Endodermal cell (in vitro differentiated cells): ENCODE data around the gene CLSTN1. TPM values are rescaled to one million over a fixed set of nuclear protein-coding genes. Genes with fewer than 3 reads are reported as not detected.
A peak's percentile ranks its signal among the peaks of the same experiment; 100 is the strongest.

ENCODE experiments used
- DNase-seq: peaks from one replicate; pipeline ENCODE4 v3.0.0-alpha.2; 2017
- H3K27ac ChIP-seq: 2 replicates; pipeline ENCODE4 v1.5.1; 2013; ENCODE audit warnings: mild to moderate bottlenecking, low read depth, low read length, moderate library complexity
- H3K27me3 ChIP-seq: 2 replicates; pipeline ENCODE4 v1.6.1; 2013; ENCODE audit warnings: mild to moderate bottlenecking, low read length, moderate library complexity; ENCODE audit not compliant: insufficient read depth, control insufficient read depth, poor library complexity, severe bottlenecking
- H3K36me3 ChIP-seq: 2 replicates; pipeline ENCODE4 v1.7.0; 2013; ENCODE audit warnings: mild to moderate bottlenecking, low read length, moderate library complexity; ENCODE audit not compliant: control insufficient read depth, insufficient read depth
- H3K4me1 ChIP-seq: one replicate; pipeline ENCODE4 v1.7.0; 2013; ENCODE audit warnings: low read length; ENCODE audit not compliant: control insufficient read depth, insufficient read depth
- H3K4me3 ChIP-seq: 2 replicates; pipeline ENCODE4 v1.5.1; 2013; ENCODE audit warnings: mild to moderate bottlenecking, low read length, moderate library complexity
- H3K9ac ChIP-seq: 2 replicates; pipeline ENCODE4 v1.6.1; 2013; ENCODE audit warnings: mild to moderate bottlenecking, low read length, moderate library complexity; ENCODE audit not compliant: poor library complexity, severe bottlenecking; ENCODE audit errors: extremely low read depth
- H3K9me3 ChIP-seq: 2 replicates; pipeline ENCODE4 v1.6.1; 2013; ENCODE audit warnings: mild to moderate bottlenecking, low read length, moderate library complexity; ENCODE audit not compliant: control insufficient read depth
- H3K27ac Mint-ChIP-seq: 2 replicates; pipeline ENCODE4 v1.8.0; 2020; ENCODE audit warnings: mixed read lengths
- H3K27me3 Mint-ChIP-seq: 2 replicates; pipeline ENCODE4 v1.8.0; 2021; ENCODE audit warnings: mild to moderate bottlenecking, mixed read lengths; ENCODE audit not compliant: insufficient read depth
- H3K36me3 Mint-ChIP-seq: 2 replicates; pipeline ENCODE4 v1.8.0; 2020; ENCODE audit warnings: low read depth, mixed read lengths
- H3K4me1 Mint-ChIP-seq: 2 replicates; pipeline ENCODE4 v1.8.0; 2020; ENCODE audit warnings: mixed read lengths
- H3K4me3 Mint-ChIP-seq: 2 replicates; pipeline ENCODE4 v1.8.0; 2020; ENCODE audit warnings: mild to moderate bottlenecking, moderate library complexity, mixed read lengths
- H3K9me3 Mint-ChIP-seq: 2 replicates; pipeline ENCODE4 v1.8.0; 2020; ENCODE audit warnings: mild to moderate bottlenecking, mixed read lengths
- WGBS, 2 experiments: methylation state at CpG; one replicate each; pipeline versions ENCODE4 v1.1.5 to v1.1.7; 2013; ENCODE audit warnings: missing lambda C conversion rate in 2 of 2, mixed read lengths in 1 of 2; ENCODE audit not compliant: insufficient coverage in 1 of 2, insufficient read length in 1 of 2; 5-methylcytosine and 5-hydroxymethylcytosine counted together
- total RNA-seq, 2 donors: library from RNA; stranded (reverse); fragmentation: NEBNext Ultra II Directional in 1 of 2; extraction: Animal tissue kit (Norgen Biotek cat#: 25700) in 1 of 2; gene quantifications; 2 replicates in 1 of 2; 3 replicates in 1 of 2; pipeline ENCODE4 v1.2.1, GENCODE V29; 2021
- TF ChIP-seq, protein P1 (sequence below): fragments of 200-600 bp; sonication (generic); conservative IDR thresholded peaks from 2 replicates; pipeline ENCODE4 v1.5.0; 2021; ENCODE audit warnings: antibody characterized with exemption, mild to moderate bottlenecking

The CLSTN1 gene
- total RNA-seq, 2 donors from 2014 or later: 96.6 to 116 TPM

DNA sequence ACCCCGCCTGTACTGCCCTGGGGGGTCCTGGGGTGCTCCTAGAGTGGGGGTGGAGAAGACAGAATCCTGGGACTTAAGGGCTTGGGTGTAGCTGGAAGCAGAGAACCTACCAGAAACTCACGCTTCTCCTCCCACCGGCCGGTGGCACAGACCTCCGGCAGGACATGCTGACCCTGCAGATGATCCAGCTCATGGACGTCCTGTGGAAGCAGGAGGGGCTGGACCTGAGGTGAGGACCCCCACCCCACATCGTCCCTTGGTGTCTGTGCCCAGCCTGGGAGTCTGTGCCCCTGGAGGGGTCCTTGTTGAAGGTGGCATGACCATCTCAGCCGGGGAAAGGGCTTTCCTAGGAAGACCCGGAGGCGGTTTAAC, 101.4 kb downstream of the CLSTN1 start:
- H3K36me3 ChIP-seq: no peaks in the 10 kb centered on the region
- H3K27me3 Mint-ChIP-seq: no peaks in the 10 kb centered on the region
- H3K27ac Mint-ChIP-seq: no peak overlapping the region
- peaks cover 10% of the 10 kb centered on the region for H3K9me3 Mint-ChIP-seq
- peaks cover 12% of the 10 kb centered on the region for H3K9me3 ChIP-seq
- peaks cover 7% of the 10 kb centered on the region for H3K4me1 Mint-ChIP-seq
- H3K4me3 ChIP-seq: no peak overlapping the region
- H3K4me3 Mint-ChIP-seq: no peak overlapping the region
- H3K4me1 ChIP-seq: no peaks in the 10 kb centered on the region
- no peaks in the 10 kb centered on the region for H3K27me3 ChIP-seq
- no peak overlapping the region for H3K27ac ChIP-seq
- no peak overlapping the region for H3K9ac ChIP-seq
- no peak for DNase-seq
- TF ChIP-seq, protein P1, sequence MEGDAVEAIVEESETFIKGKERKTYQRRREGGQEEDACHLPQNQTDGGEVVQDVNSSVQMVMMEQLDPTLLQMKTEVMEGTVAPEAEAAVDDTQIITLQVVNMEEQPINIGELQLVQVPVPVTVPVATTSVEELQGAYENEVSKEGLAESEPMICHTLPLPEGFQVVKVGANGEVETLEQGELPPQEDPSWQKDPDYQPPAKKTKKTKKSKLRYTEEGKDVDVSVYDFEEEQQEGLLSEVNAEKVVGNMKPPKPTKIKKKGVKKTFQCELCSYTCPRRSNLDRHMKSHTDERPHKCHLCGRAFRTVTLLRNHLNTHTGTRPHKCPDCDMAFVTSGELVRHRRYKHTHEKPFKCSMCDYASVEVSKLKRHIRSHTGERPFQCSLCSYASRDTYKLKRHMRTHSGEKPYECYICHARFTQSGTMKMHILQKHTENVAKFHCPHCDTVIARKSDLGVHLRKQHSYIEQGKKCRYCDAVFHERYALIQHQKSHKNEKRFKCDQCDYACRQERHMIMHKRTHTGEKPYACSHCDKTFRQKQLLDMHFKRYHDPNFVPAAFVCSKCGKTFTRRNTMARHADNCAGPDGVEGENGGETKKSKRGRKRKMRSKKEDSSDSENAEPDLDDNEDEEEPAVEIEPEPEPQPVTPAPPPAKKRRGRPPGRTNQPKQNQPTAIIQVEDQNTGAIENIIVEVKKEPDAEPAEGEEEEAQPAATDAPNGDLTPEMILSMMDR: no peak
- WGBS, 2 experiments: 95 to 96% methylated on average over 7 to 10 of the region's 10 CpGs
- peaks cover 34% of the 10 kb centered on the region for H3K36me3 Mint-ChIP-seq

DNA sequence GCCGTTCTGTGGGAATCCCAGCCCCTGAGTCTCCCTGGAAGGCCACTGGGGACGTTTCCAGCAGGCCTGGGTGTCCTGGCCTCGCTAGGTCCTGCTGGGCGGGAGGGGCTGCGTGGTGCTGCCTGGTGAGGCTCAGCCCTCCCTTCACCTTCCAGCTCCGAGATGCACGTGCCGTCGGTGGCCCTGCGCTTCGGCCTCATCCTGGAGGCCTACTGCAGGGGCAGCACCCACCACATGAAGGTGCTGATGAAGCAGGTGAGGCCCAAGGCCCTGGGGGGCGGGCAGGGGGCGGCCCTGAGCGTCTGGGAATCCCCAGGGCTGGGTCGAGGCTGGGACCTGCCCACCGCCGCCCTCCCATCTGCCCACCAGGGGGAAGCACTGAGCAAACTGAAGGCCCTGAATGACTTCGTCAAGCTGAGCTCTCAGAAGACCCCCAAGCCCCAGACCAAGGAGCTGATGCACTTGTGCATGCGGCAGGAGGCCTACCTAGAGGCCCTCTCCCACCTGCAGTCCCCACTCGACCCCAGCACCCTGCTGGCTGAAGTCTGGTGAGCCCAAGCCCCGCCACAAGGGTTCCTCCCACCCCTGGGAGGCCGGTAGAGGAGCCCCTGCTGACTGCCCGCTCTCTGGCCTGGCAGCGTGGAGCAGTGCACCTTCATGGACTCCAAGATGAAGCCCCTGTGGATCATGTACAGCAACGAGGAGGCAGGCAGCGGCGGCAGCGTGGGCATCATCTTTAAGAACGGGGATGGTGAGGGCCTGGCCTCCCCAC, 102.0 kb downstream of the CLSTN1 start:
- peaks cover 12% of the 10 kb centered on the region for H3K9me3 ChIP-seq
- H3K36me3 Mint-ChIP-seq: peaks cover 33% of the 10 kb centered on the region
- WGBS, 2 experiments: 76 to 84% methylated on average over 10 to 29 of the region's 29 CpGs
- H3K4me3 ChIP-seq: no peak overlapping the region
- H3K27me3 Mint-ChIP-seq: no peaks in the 10 kb centered on the region
- no peaks in the 10 kb centered on the region for H3K4me1 ChIP-seq
- peaks cover 10% of the 10 kb centered on the region for H3K9me3 Mint-ChIP-seq
- no peak overlapping the region for H3K4me3 Mint-ChIP-seq
- peak; percentile 96 for DNase-seq
- no peak overlapping the region for H3K27ac ChIP-seq
- TF ChIP-seq, protein P1: peak; percentile 95
- H3K36me3 ChIP-seq: no peaks in the 10 kb centered on the region
- no peak overlapping the region for H3K27ac Mint-ChIP-seq
- no peaks in the 10 kb centered on the region for H3K27me3 ChIP-seq
- H3K9ac ChIP-seq: no peak overlapping the region
- H3K4me1 Mint-ChIP-seq: peaks cover 9% of the 10 kb centered on the region

- 92 to 96% methylated on average over 19 to 34 of the region's 34 CpGs for WGBS, 2 experiments
- Histone ChIP-seq H3K27ac (no peak overlapping the region), H3K9ac (no peak overlapping the region), H3K27me3 (no peaks in the 10 kb centered on the region), H3K9me3 (peaks cover 12% of the 10 kb centered on the region), H3K4me3 (no peak overlapping the region), H3K4me1 (no peaks in the 10 kb centered on the region), H3K36me3 (no peaks in the 10 kb centered on the region)
- Mint-ChIP-seq H3K36me3 (peaks cover 32% of the 10 kb centered on the region), H3K4me3 (no peak overlapping the region), H3K4me1 (peaks cover 9% of the 10 kb centered on the region), H3K27ac (no peak overlapping the region), H3K27me3 (no peaks in the 10 kb centered on the region), H3K9me3 (peaks cover 10% of the 10 kb centered on the region)
- no peak for DNase-seq
- TF ChIP-seq, protein P1: no peak
Measured at GRCh38 chr1:9720785-9721605, 102.8 kb downstream of the CLSTN1 start.
